Measurements from ENCODE around the gene CCL7. TPM values are rescaled to one million over a fixed set of nuclear protein-coding genes. Genes with fewer than 3 reads are reported as not detected.

The CCL7 gene
- total and polyA plus RNA-seq, 9 of the 15 experiments (the other 6 are each of a cell fraction or from before 2014, with no cell fraction given), result not detected

- DNase-seq (ENCODE audit: extremely low read depth in 1 of 4, low spot score in 3 of 4) (no peak), ATAC-seq (no peak), FAIRE-seq (no peak)
- Histone ChIP-seq H3K36me3 (ENCODE audit: control insufficient read depth, insufficient read depth, low read length) (no peaks in the 10 kb centered on the region), H3K9me1 (ENCODE audit: control insufficient read depth, insufficient read depth, low read length) (no peaks in the 10 kb centered on the region), H3K4me2 (ENCODE audit: insufficient read depth, low read length) (no peak overlapping the region), H3K9me3 (replicated peaks; ENCODE audit: control insufficient read depth, insufficient read depth, low read depth, low read length) (no peaks in the 10 kb centered on the region), H3K4me3 (no peak overlapping the region), H3K79me2 (ENCODE audit: control insufficient read depth, insufficient read depth, low read length) (no peaks in the 10 kb centered on the region), H3K27ac (ENCODE audit: extremely low read depth, low read depth, low read length) (no peak overlapping the region), H3K4me1 (replicated peaks in 1 of 2; ENCODE audit: control insufficient read depth in 2 of 2, insufficient read depth in 2 of 2, low read length in 2 of 2) (no peaks in the 10 kb centered on the region; a peak in 1 of 5 replicates), H3K9ac (ENCODE audit: insufficient read depth in 1 of 2, low read depth in 2 of 2, low read length in 2 of 2) (no peak overlapping the region), H2AFZ (ENCODE audit: low read depth, low read length) (no peak overlapping the region), H4K20me1 (replicated peaks; ENCODE audit: control insufficient read depth, insufficient read depth, low read length) (no peaks in the 10 kb centered on the region; the same call in 1 of the 2 replicates), H3K27me3 (ENCODE audit: control insufficient read depth in 2 of 2, insufficient read depth in 2 of 2, low read length in 2 of 2) (no peaks in the 10 kb centered on the region; a peak in 1 of 5 replicates)
- 2% methylated on average over 8 of the region's 8 CpGs for WGBS (ENCODE audit: insufficient coverage, low coverage, missing lambda C conversion rate)
- intact Hi-C loops (cut with micrococcal nuclease) (no loop called here), in situ Hi-C loops (cut with MboI) (no loop called here)
- ChIA-PET CTCF (ENCODE audit: low intra/inter-chr PET ratio) (no interaction called here), POLR2A (no interaction called here)
- no TSS peak for BruUV-seq (replicated peaks)
- TF ChIP-seq ZBTB8A (IDR thresholded peaks at IDR 0.05; ENCODE audit: partially characterized antibody), result no peak
- peak in 1 of 2 experiments; percentile 75; a peak in 1 of 4 replicates for TF ChIP-seq SRF (CRISPR knock-in tag; IDR thresholded peaks at IDR 0.05)
Observed at GRCh38 chr17:34242587-34243363, 27.2 kb upstream of the CCL7 start.
